IPS DF 6.9 (cell line): ENCODE results near the gene OSBPL6.

Experiments
- DNase-seq: peaks from one replicate; pipeline ENCODE4 v3.0.0-alpha.2; 2013; ENCODE audit warnings: low read depth, low spot score
- H3K27ac ChIP-seq: one replicate; pipeline ENCODE4 v1.5.1; 2013; ENCODE audit warnings: low read length, control low read depth
- H3K27me3 ChIP-seq: 2 replicates; pipeline ENCODE4 v1.6.1; 2013; ENCODE audit warnings: mild to moderate bottlenecking, low read length; ENCODE audit not compliant: control insufficient read depth, insufficient read depth
- H3K36me3 ChIP-seq: 2 replicates; pipeline ENCODE4 v1.6.1; 2013; ENCODE audit warnings: low read length; ENCODE audit not compliant: control insufficient read depth, insufficient read depth
- H3K4me1 ChIP-seq: 2 replicates; pipeline ENCODE4 v1.6.1; 2013; ENCODE audit warnings: low read length; ENCODE audit not compliant: control insufficient read depth, insufficient read depth
- H3K4me3 ChIP-seq: 2 replicates; pipeline ENCODE4 v1.5.1; 2013; ENCODE audit warnings: mild to moderate bottlenecking, low read length
- H3K9me3 ChIP-seq: 2 replicates; pipeline ENCODE4 v1.6.1; 2013; ENCODE audit warnings: low read length, inconsistent platforms; ENCODE audit not compliant: control insufficient read depth, insufficient read depth
- WGBS: extraction: QIAGEN DNeasy Blood & Tissue Kit; methylation state at CpG from one replicate; pipeline ENCODE4 v1.1.7; 2013; ENCODE audit warnings: mixed read lengths, missing lambda C conversion rate; ENCODE audit not compliant: insufficient read length, insufficient coverage; 5-methylcytosine and 5-hydroxymethylcytosine counted together

OSBPL6 gene

DNA sequence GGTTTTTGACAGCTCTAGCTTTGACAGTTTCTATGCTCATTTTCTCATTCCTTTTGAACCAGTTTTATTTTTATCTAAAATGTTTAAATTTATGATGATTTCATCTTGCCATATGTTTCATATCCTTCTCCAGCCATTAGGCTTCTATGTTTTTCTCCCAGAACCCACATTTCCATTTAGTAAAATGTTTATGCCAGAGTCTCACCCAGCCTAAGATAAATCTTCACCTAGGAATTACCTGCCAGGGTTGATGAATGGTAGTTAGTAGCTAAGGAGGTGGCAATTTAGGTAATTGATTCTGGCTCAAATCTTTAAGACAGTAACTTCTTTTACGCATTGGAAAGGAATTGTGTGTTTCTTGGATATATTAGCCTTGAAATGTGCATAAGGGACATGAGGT lies 173.0 kb downstream of the OSBPL6 start:
- WGBS = no CpG with 5 or more reads among the region's 1 CpG
- H3K9me3 ChIP-seq = no peaks in the 10 kb centered on the region
- no peak for DNase-seq
- H3K4me1 ChIP-seq = no peaks in the 10 kb centered on the region
- no peaks in the 10 kb centered on the region for H3K36me3 ChIP-seq
- H3K27ac ChIP-seq = no peak overlapping the region
- no peak overlapping the region for H3K4me3 ChIP-seq
- no peaks in the 10 kb centered on the region for H3K27me3 ChIP-seq

- no peaks in the 10 kb centered on the region for H3K36me3 ChIP-seq
- no peak overlapping the region for H3K4me3 ChIP-seq
- no peak overlapping the region for H3K27ac ChIP-seq
- no peaks in the 10 kb centered on the region for H3K4me1 ChIP-seq
- no peak for DNase-seq
- no CpG with 5 or more reads among the region's 1 CpG for WGBS
- no peaks in the 10 kb centered on the region for H3K27me3 ChIP-seq
- no peaks in the 10 kb centered on the region for H3K9me3 ChIP-seq
Observed at GRCh38 chr2:178374865-178375264, 180.6 kb downstream of the OSBPL6 start.

- WGBS = no CpG with 5 or more reads among the region's 3 CpGs
- H3K27me3 ChIP-seq = no peaks in the 10 kb centered on the region
- DNase-seq = no peak
Observed at GRCh38 chr2:178377046-178377445, 182.7 kb downstream of the OSBPL6 start.

GRCh38 chr2:178379162-178380004 lies 185.1 kb downstream of the OSBPL6 start:
- no CpG with 5 or more reads among the region's 4 CpGs for WGBS
- H3K27me3 ChIP-seq = no peaks in the 10 kb centered on the region
- H3K27ac ChIP-seq = no peak overlapping the region
- H3K4me3 ChIP-seq = no peak overlapping the region
- no peaks in the 10 kb centered on the region for H3K36me3 ChIP-seq
- H3K9me3 ChIP-seq = no peaks in the 10 kb centered on the region
- H3K4me1 ChIP-seq = no peaks in the 10 kb centered on the region
- no peak for DNase-seq

More at GRCh38 chr2:178377046-178377445, 182.7 kb downstream of the OSBPL6 start:
- no peaks in the 10 kb centered on the region for H3K9me3 ChIP-seq
- H3K27ac ChIP-seq = no peak overlapping the region
- H3K4me1 ChIP-seq = no peaks in the 10 kb centered on the region
- no peak overlapping the region for H3K4me3 ChIP-seq
- H3K36me3 ChIP-seq = no peaks in the 10 kb centered on the region

GRCh38 chr2:178380763-178381162 lies 186.5 kb downstream of the OSBPL6 start:
- no peaks in the 10 kb centered on the region for H3K4me1 ChIP-seq
- WGBS = no CpG with 5 or more reads among the region's 1 CpG
- no peaks in the 10 kb centered on the region for H3K36me3 ChIP-seq
- no peak overlapping the region for H3K4me3 ChIP-seq
- H3K9me3 ChIP-seq = no peaks in the 10 kb centered on the region
- DNase-seq = no peak
- H3K27me3 ChIP-seq = no peaks in the 10 kb centered on the region
- H3K27ac ChIP-seq = no peak overlapping the region

DNA sequence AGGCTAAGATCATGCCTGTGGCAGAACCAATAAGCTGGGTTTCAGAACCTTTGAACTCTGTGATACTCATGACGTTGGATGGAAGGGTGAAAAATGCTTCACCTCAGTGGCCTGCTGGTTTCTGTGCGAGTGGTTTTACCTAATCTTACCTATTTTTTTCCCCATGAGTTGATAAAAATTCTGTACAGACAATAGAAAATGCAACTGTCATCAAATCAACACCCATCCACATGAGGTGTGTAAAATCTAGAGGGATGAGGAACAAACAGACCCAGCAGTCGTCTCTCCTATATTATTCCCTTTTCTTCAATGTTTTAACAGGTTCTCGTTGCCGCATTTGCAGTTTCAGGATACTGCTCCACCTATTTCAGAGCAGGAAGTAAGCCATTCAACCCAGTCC lies 189.4 kb downstream of the OSBPL6 start:
- WGBS = no CpG with 5 or more reads among the region's 5 CpGs
- H3K4me1 ChIP-seq = no peaks in the 10 kb centered on the region
- no peak overlapping the region for H3K27ac ChIP-seq
- H3K27me3 ChIP-seq = no peaks in the 10 kb centered on the region
- H3K36me3 ChIP-seq = no peaks in the 10 kb centered on the region
- no peak for DNase-seq
- H3K9me3 ChIP-seq = no peaks in the 10 kb centered on the region
- no peak overlapping the region for H3K4me3 ChIP-seq

- Histone ChIP-seq H3K4me1 (no peaks in the 10 kb centered on the region), H3K27ac (no peak overlapping the region), H3K9me3 (no peaks in the 10 kb centered on the region), H3K4me3 (no peak overlapping the region), H3K36me3 (no peaks in the 10 kb centered on the region), H3K27me3 (no peaks in the 10 kb centered on the region)
- no CpG with 5 or more reads among the region's 4 CpGs for WGBS
- DNase-seq = no peak
Observed at GRCh38 chr2:178385595-178386148, 191.4 kb downstream of the OSBPL6 start.

DNA sequence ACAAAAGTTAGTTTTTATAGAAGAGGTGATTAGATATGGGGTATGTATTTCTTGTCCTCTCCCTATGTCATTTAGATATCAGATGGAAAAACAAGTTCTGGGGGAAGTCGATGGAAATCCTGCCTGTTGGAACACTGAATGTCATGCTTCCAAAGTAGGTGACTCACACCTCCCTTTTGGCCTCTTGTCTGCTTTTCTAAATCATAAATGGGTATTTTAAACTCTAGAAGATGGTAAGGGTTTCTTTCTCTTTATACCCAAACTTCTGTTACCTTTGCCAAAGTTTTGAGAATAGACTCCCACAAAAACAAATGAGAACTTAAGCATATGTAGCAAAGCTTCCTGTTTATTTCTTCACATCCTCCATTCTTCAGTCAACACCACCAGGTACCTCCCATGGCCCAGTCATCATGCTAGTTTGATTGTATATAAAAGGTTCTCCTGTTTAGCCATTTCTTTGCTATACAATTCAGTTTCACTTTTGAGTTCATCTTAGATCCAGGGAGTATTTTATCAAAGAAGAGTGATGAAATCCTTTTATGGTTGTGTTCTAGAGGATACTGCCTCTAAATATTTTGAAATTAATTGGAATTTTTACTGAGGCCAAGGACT lies 192.8 kb downstream of the OSBPL6 start:
- no peaks in the 10 kb centered on the region for H3K9me3 ChIP-seq
- no peaks in the 10 kb centered on the region for H3K27me3 ChIP-seq
- no peak for DNase-seq
- H3K4me1 ChIP-seq = no peaks in the 10 kb centered on the region
- H3K36me3 ChIP-seq = no peaks in the 10 kb centered on the region
- H3K4me3 ChIP-seq = no peak overlapping the region
- no CpG with 5 or more reads among the region's 1 CpG for WGBS
- H3K27ac ChIP-seq = no peak overlapping the region

DNA sequence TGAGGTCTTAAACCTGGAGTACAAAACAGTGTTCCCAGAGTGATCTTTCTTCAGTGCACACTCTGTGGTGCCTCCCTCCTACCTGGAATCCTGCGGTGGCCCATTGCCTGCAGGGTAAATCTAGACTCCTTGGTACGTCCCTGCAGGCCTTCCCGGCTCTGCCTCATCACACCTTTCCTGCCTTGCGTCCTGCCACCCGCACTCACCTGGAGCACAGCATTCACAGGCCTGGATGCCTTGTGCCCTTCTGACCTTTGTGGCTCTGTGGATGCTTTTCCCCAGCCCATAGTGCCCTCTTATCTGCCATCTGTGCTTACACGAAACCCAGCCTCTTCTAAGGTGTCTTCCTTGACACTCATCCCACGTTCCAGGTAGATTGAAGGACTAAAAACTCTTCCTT lies 194.0 kb downstream of the OSBPL6 start:
- H3K27me3 ChIP-seq = no peaks in the 10 kb centered on the region
- no peaks in the 10 kb centered on the region for H3K9me3 ChIP-seq
- no peak overlapping the region for H3K27ac ChIP-seq
- no peaks in the 10 kb centered on the region for H3K4me1 ChIP-seq
- no peak for DNase-seq
- no peak overlapping the region for H3K4me3 ChIP-seq
- no CpG with 5 or more reads among the region's 7 CpGs for WGBS
- H3K36me3 ChIP-seq = no peaks in the 10 kb centered on the region

DNA sequence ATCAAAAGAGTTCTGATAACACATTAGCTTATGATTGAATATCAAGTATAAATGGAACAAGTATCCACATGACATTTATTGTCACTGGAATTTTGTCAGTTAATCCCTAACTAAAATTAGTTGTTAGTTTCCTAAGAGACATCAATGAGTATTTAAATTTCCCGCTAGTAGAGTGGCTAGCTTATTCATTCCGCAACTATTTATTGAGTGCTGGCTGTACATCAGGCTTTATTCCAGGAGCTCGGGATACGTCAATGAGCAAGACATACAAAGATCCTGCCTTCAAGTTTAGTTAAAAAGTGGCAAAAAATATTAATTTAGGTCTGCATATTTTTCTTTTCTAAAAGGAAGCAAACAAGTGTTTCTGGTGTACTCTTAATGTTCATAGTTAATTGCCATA lies 197.4 kb downstream of the OSBPL6 start:
- no CpG with 5 or more reads among the region's 4 CpGs for WGBS

More for the DNA sequence above, 197.4 kb downstream of the OSBPL6 start:
- Histone ChIP-seq H3K4me3 (no peak overlapping the region), H3K4me1 (no peaks in the 10 kb centered on the region), H3K27ac (no peak overlapping the region), H3K9me3 (no peaks in the 10 kb centered on the region), H3K36me3 (no peaks in the 10 kb centered on the region), H3K27me3 (no peaks in the 10 kb centered on the region)
- no peak for DNase-seq
